SK-N-MC (cell line): Measurements from ENCODE around the gene NOTCH2.

Experiments
- DNase-seq: peaks from one replicate; pipeline ENCODE4 v3.0.0-alpha.2; 2011; ENCODE audit warnings: low read depth, low spot score
- H3K27ac ChIP-seq: fragments of 200-600 bp; sonication (generic); 2 replicates; pipeline ENCODE4 v1.5.1; 2016; ENCODE audit warnings: mixed run types
- H3K36me3 ChIP-seq: fragments of 200-600 bp; sonication (generic); 2 replicates; pipeline ENCODE4 v1.6.1; 2017; ENCODE audit warnings: antibody characterized with exemption, low read length, mixed read lengths; ENCODE audit not compliant: insufficient read depth
- H3K4me3 ChIP-seq: fragments of 200-600 bp; sonication (generic); 2 replicates; pipeline ENCODE4 v1.5.1; 2016
- H3K9ac ChIP-seq: fragments of 200-600 bp; sonication (generic); 2 replicates; pipeline ENCODE4 v1.8.0; 2017; ENCODE audit warnings: mixed run types, mixed read lengths; ENCODE audit not compliant: insufficient read length
- H3K9me3 ChIP-seq: fragments of 200-600 bp; sonication (generic); 2 replicates; pipeline ENCODE4 v1.6.1; 2017; ENCODE audit warnings: low read depth, mild to moderate bottlenecking, antibody characterized with exemption, low read length, moderate library complexity, mixed read lengths
- EZH2 ChIP-seq: fragments of 200-600 bp; sonication (generic); IDR thresholded peaks from one replicate; pipeline ENCODE4 v1.6.1; 2017; ENCODE audit warnings: antibody characterized with exemption
- FOXP2 ChIP-seq: optimal IDR thresholded peaks from 2 replicates; pipeline ENCODE3; 2011; ENCODE audit warnings: mild to moderate bottlenecking, moderate library complexity; ENCODE audit not compliant: insufficient read depth; ENCODE audit errors: extremely low read length, control extremely low read depth
- POLR2AphosphoS5 ChIP-seq: IDR thresholded peaks from 2 replicates; pipeline ENCODE4 v1.6.1; 2012; ENCODE audit warnings: mild to moderate bottlenecking, low read depth, low read length, borderline replicate concordance

The NOTCH2 gene

DNA sequence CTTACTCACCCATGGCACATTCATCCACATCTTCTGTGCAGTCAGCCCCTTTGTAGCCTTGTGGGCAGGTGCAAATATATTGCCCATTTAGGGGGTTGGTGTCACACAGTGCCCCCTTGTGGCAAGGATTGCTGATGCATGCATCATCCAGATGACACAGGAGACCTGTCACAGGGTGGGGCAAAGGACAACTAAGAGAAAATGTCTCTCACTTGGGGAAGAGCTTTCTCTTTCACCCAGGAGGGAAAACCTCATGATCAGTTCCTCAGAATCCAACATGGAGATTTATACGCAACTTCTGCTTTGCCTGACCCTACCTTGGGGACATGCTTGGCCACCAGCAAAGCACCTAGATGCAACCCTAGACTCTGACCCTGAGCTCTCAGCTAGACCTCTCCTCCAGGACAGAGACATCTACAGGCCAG is 101.4 kb downstream of the NOTCH2 start:
- no peaks in the 10 kb centered on the region for H3K9me3 ChIP-seq
- no peak for TF ChIP-seq POLR2AphosphoS5
- TF ChIP-seq FOXP2: no peak
- no peak for TF ChIP-seq EZH2
- no peak overlapping the region for H3K9ac ChIP-seq
- H3K36me3 ChIP-seq: peaks cover 51% of the 10 kb centered on the region
- no peak overlapping the region for H3K27ac ChIP-seq
- no peak overlapping the region for H3K4me3 ChIP-seq
- DNase-seq: no peak

DNA sequence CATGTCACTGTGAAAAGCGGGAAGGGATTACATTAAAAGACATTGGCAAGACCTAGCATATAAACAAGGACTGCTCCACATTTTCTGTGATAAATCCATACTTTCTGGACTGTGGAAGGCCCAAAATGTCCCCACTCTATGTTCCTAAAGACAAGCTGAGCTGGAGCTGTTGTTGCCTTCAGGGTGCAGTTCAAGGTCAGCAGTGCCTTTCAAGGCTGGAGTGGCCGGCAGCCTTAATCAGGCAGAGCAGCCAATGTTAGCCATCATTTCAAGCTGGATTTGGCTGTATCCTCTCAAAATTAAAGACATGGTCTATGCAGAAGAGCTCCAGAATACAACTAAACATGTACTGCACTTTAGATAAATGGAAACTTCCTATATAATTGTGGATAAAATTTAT is 102.8 kb downstream of the NOTCH2 start:
- TF ChIP-seq POLR2AphosphoS5 (no peak), EZH2 (no peak), FOXP2 (no peak)
- DNase-seq: no peak
- Histone ChIP-seq H3K4me3 (no peak overlapping the region), H3K36me3 (peaks cover 57% of the 10 kb centered on the region), H3K9ac (no peak overlapping the region), H3K9me3 (no peaks in the 10 kb centered on the region), H3K27ac (no peak overlapping the region)

DNA sequence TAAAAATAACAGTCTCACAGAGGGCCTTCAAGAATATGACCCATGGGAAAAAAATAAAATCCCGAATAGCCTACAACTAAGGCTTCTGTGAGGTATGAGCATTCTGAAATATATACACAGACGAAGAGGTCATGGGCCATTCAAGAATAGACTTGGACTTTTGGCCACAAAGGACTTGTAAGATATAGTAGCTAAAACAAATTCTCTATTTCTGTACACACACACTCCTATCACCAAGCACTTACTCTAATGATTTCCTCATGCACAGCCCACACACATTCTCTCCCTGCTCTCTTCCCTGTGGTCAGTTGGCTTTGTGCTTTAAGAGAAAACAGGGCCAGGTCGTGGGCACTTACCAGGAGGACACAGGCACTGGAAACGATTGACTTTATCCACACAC is 103.4 kb downstream of the NOTCH2 start:
- H3K27ac ChIP-seq: 0 out of 2 replicates have a peak overlapping the region, but pooled peaks have one; percentile 88
- TF ChIP-seq EZH2: no peak
- no peak for TF ChIP-seq POLR2AphosphoS5
- TF ChIP-seq FOXP2: no peak
- DNase-seq: no peak
- no peak overlapping the region for H3K4me3 ChIP-seq
- H3K36me3 ChIP-seq: peaks cover 51% of the 10 kb centered on the region
- H3K9ac ChIP-seq: no peak overlapping the region
- no peaks in the 10 kb centered on the region for H3K9me3 ChIP-seq

DNA sequence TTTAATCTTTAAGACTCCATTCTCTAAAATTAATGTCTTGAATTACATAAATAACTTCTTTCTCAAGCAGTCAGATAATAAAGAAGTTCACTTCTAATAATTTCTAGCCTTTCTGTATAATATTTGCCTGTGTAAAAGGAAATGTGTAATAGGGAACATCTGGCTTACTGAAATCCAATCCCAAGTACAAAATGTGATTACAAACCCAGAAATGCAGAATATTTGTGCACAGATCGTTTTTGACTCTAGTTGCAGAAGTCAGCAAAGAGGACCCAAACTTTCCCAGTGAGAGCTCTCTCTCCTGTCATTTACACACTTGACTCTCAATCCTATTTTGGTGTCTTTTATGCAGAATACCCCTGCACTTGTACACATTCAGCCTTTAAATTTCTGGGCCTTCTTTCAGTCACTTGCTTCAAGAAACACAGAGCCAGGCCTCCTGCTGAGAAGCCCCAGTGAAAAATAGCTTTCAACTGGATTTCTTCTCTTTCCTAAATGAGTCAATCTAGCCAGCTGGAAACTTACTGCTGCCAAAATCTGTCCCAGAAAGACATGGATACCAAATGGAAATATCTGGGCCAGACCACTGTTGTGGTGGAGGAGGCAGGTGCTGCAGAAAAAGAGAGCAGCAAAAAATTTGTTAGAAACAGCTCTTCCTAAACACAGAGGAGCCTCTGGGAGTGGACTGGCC is 104.6 kb downstream of the NOTCH2 start:
- TF ChIP-seq EZH2 (no peak), POLR2AphosphoS5 (no peak), FOXP2 (no peak)
- H3K9ac ChIP-seq: peak overlapping the region; percentile 14
- H3K9me3 ChIP-seq: no peaks in the 10 kb centered on the region
- H3K27ac ChIP-seq: peak overlapping the region; percentile 88
- peaks cover 51% of the 10 kb centered on the region for H3K36me3 ChIP-seq
- peak; percentile 48 for DNase-seq
- peak overlapping the region; percentile 60 for H3K4me3 ChIP-seq

DNA sequence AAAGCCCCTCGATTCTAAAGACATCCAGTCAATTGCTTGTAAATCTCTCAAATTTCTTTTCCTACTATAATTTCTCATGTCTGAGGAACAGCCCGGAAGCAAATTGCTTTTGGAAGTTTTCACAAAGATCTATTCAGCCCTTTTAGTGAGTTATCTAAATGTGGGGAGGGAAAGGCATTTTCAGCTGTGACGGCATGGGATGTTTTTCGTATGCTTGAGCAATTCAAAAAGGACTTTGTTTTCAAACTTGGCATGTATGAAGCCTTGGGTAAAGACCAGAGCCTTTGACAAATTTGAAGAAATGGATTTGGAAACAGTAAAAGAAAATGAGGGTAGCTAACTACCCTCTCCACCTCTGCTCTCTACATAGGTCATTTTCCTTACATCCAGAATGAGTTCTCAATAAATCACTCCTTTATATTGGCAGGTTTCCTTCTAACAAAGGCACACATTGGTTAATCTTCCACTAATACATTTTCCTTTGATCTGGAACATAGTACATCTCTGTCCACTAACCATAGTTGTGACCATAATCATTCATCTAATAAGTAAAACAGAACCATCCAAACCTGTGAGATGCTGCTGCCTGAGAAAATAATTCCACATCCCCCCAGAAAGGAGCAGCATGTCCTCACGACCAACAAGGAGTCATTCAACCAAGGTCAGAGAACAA is 107.0 kb downstream of the NOTCH2 start:
- peaks cover 39% of the 10 kb centered on the region for H3K36me3 ChIP-seq
- no peak for TF ChIP-seq POLR2AphosphoS5
- no peak for TF ChIP-seq EZH2
- no peak for TF ChIP-seq FOXP2

GRCh38 chr1:119960501-119960900 is 109.0 kb downstream of the NOTCH2 start:
- H3K27ac ChIP-seq: no peak overlapping the region
- H3K9ac ChIP-seq: no peak overlapping the region
- no peak overlapping the region for H3K4me3 ChIP-seq
- TF ChIP-seq EZH2: no peak
- TF ChIP-seq FOXP2: no peak
- no peak for TF ChIP-seq POLR2AphosphoS5
- H3K9me3 ChIP-seq: no peaks in the 10 kb centered on the region
- H3K36me3 ChIP-seq: peaks cover 25% of the 10 kb centered on the region
- DNase-seq: no peak

More for the DNA sequence above, 107.0 kb downstream of the NOTCH2 start:
- H3K9ac ChIP-seq: no peak overlapping the region
- no peak for DNase-seq
- no peaks in the 10 kb centered on the region for H3K9me3 ChIP-seq
- H3K27ac ChIP-seq: no peak overlapping the region
- no peak overlapping the region for H3K4me3 ChIP-seq

- peaks cover 31% of the 10 kb centered on the region for H3K36me3 ChIP-seq
- H3K9ac ChIP-seq: no peak overlapping the region
- H3K27ac ChIP-seq: no peak overlapping the region
- no peak for DNase-seq
- TF ChIP-seq POLR2AphosphoS5 (no peak), EZH2 (no peak), FOXP2 (no peak)
- no peaks in the 10 kb centered on the region for H3K9me3 ChIP-seq
- no peak overlapping the region for H3K4me3 ChIP-seq
Measured at GRCh38 chr1:119959268-119960220, 109.9 kb downstream of the NOTCH2 start.

DNA sequence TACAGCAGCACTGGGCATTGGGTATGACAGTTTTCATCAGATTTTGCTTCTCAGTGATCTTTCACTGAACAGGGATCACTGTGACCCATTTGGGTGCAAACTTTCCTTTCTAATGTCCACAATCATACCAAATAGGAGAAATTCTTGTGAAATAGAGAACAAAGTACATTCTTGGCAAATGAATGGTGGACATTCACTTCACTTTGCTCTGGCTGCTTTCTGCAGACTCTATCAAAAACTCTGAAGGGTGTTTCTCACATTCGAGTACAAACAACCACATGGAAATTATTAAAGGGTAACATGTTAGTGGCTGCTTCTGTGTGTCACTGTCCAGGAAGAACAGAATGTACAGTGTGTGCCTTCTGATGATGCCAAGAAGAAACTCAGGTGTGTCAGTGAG is 111.2 kb downstream of the NOTCH2 start:
- H3K4me3 ChIP-seq: no peak overlapping the region
- H3K9me3 ChIP-seq: no peaks in the 10 kb centered on the region
- TF ChIP-seq FOXP2: no peak
- TF ChIP-seq POLR2AphosphoS5: no peak
- TF ChIP-seq EZH2: no peak
- H3K9ac ChIP-seq: no peak overlapping the region
- DNase-seq: no peak
- H3K36me3 ChIP-seq: peaks cover 36% of the 10 kb centered on the region
- no peak overlapping the region for H3K27ac ChIP-seq
